COLO829 (cell line): ENCODE measurements around the gene TBX3.

Source experiments
- DNase-seq: peaks from one replicate; pipeline ENCODE4 v3.0.0; 2012; ENCODE audit warnings: low spot score

TBX3 gene

GRCh38 chr12:114696443-114697242, 12.7 kb upstream of the TBX3 start:
- DNase-seq, result no peak

DNA sequence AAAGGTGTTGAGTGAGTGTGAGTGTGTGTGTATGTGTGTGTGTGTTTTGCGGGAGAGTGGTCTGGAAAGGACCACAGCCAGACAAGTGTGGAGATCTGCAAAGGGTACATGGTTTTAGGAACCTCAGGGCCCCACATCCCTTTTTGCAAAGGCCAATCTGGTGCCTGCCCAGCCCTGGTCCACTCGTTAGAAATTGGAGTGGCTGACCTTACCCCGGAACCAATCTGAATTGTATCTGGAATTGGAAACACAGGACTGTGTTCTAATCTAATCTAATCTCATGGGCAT, 11.3 kb upstream of the TBX3 start:
- no peak for DNase-seq

DNA sequence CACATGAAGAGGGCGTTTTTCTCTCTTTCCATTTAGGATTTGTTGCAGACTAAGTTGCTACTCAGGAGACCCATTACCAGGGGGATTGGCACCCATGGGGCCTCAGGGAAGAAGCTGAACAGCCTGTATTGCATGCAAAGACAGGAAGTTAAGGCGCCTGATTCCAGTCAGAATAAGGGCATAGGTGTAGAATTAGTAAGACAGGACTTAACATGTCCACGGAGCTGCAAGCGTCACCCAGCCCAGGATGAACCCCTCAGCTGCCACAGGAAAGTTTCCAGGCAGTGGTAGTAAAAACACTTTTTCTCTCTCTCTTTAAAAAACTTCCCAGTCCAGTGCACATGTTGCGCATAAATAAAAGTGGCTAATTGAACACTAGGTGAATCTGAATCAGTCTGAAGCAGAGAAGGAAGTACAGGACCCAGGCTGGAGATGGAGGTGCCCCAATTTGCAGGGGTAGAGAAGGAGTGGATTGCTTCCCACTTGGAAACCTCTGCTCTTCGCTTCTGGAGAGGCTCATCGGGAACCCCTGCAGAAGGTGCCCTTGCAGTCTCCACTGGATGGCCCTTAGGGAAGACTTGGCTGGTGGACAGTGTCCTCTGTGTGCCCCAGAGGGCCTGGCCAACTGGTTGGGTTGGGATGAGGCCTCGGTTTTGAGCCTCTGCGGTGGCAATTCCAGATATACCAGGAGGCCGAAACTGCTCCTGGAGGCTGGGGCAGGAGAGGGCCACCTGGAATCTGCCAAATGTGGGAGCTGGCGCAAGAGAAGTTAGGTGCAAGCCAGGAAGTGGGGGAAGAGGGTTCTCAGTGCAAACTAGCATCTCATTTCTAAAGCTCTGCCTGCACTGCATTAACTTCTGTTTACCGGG, 10.7 kb upstream of the TBX3 start:
- DNase-seq, result no peak

DNA sequence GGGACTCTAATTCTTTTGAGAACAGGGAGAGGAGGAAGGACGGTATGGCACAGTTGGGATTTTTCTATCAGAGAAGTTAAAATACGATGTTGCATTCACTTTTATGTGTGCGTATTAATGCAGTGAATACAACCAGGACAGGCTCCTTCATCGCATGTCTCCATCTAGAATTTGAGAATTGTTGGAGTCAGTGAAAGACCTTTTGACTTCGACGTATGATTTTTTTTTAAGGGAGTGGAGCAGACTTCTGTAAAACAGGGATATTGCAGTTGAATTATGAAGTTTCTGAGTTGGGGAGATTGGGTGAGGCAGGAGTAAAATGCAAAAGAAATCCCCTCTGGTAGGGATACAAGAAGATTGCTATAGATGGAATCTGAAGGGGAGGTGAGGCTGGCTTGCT, 9.6 kb upstream of the TBX3 start:
- no peak for DNase-seq

DNA sequence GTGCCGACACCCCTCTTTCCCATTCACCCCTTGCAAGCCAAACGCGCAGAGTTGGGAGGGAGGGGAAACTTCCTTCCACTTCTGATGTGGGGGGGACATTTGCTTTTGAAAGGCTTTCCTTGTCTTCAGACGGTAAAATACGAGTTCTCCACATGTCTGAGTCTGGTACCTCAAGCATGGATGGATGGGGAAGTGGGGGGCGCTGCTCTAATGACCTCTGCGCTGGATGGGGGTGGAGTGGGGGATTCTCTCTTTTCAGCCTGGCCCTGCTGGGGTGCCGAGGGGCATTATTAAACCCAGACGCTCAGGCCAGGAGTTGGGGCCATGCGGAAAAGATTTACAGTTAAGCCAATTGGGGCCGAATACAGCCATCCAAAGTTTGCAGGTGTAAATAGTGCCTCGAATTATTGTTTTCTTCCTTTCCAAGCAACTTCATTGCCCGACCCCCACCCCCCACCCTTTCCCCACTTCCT, 9.1 kb upstream of the TBX3 start:
- DNase-seq, result no peak

GRCh38 chr12:114692186-114693058, 8.4 kb upstream of the TBX3 start:
- no peak for DNase-seq

- no peak for DNase-seq
These were observed 7.8 kb upstream of the TBX3 start for GRCh38 chr12:114691763-114692185.

DNA sequence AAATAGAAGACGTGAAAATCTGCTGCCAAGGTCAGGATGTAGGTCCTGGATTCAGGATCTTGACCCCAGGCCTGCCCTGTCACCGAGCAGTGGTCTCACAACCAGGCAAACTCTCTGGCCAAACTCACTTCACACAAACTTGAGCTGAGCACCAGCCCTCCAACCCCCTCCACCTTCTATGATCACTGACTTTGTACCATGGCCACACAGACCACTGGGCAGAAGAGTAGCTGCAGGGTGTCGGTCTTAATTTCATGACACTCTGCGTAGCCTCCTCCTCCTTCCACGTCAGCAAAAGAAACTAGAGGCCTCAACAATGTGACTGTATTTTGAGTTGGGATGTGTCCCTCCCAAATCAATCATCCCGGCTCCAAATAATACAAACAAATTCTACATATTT, 7.2 kb upstream of the TBX3 start:
- no peak for DNase-seq

- no peak for DNase-seq
These were observed 6.5 kb upstream of the TBX3 start for GRCh38 chr12:114690267-114691135.

- DNase-seq, result no peak
These were observed 5.4 kb upstream of the TBX3 start for GRCh38 chr12:114689075-114689994.

DNA sequence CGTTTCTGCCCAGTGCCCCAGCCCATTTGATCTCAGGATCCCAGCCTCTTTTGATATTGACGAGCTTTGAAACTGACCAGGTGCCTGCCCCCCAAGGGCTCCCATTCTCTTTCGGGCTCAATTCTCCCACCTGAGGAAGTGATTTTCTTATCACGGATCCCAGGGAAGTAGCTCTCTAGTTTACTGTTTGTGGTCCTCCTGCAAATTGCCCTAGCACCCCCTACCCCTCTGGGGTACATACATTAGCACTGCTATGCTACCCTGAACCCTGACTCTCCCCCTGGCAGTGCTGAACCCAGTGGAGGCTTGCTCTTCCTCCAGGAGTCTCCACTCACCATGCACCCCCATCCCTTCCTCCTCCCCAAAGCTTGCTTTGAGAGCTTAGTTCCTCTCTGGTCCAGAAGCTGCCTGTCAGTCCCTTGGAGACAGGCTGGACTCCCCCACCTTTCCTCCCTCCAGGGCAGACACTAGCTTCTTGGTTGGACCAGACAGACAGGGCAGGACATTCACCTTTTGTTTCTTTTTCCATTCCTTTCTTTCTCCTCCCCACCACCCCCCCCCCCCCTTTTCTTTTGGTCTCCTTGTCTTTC, 4.4 kb upstream of the TBX3 start:
- no peak for DNase-seq

GRCh38 chr12:114687802-114688201, 3.8 kb upstream of the TBX3 start:
- no peak for DNase-seq

GRCh38 chr12:114686773-114687500, 3.0 kb upstream of the TBX3 start:
- DNase-seq, result no peak

GRCh38 chr12:114686426-114686772, 2.4 kb upstream of the TBX3 start:
- no peak for DNase-seq

DNA sequence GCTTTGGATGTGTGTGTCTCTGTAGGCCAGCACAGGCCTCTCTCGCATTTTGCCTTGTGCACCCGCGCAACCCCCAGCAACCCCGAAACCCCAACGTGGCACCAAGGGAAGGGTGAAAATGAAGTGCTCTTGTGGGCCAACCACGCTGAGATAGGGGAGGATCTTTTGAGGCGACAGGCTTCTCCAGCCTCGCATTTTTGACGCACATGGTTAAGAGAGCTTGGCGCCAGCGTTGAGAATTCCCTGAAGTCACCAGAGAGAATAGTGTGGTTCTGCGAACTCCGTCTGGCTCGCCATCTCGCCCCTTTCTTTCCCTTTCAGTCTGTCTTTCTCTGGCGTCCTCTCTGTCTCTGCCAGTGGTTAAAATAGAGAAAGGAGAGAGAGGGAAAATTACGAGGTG, 1.9 kb upstream of the TBX3 start:
- DNase-seq, result no peak

DNA sequence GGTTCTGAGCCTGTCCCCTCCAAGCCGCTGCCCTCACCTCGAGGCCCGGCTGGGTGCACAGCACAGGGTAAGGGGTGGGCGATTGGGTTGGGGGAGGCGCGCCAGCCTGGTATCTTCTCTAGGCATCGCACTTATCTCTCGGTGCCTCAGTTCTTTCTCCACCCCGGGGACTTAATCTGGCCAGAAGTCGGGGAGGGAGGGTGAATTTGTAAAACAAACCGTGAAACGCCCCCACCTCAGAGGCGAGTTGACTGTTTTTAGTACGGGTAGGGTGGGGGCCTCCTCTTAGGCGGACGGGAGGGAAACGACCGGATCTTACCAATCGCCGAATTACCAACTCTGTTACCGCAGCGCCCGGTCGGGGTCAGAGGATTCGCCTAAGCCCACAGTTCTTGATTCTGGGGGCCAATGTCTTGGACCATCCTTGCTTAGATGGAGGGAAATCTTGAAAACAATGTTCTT, 1.4 kb upstream of the TBX3 start:
- DNase-seq, result no peak

DNA sequence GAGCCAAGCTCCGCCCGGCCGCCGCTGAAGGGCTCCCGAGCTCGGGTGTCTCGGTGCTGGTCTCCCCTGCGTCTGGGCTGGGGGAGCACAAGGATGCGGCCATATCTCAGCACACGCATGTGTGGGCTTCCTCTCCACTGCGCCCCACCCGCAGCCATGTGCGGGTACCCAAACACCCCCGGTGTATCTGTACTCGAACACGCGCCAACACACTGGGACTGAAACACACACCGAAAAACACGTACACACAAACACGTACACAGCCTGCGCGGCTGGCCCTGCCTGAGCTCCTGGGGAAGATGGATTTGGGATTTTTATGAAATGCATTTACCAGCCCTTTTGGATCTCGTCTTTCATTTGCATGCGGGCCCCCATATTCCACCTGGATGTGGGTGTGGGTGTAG, 897 bp upstream of the TBX3 start:
- DNase-seq, result no peak

DNA sequence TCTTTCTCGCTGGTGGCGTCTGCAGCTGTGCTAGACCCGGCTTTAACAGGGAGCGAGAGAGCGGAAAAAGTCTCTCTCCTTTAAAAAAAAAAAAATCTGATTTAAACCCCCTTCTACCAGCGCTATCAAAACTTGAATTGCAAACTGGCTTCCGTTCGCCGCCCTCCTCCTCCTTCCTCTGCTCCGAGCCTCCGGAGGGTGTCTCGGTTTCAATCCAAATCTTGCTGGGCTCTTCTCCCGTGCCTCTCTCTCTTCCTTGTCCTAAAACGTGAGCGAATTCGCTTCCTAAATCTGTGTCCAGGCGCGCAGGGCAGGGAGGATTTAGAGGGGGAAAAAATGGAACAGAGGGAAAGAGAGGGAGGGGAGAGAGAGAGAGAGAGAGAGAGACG, 272 bp downstream of the TBX3 start:
- DNase-seq, result peak; percentile 15
